MCF 10A (cell line): ENCODE results near the gene E2F1. TPM values are rescaled to one million over a fixed set of nuclear protein-coding genes. Genes with fewer than 3 reads are reported as not detected.
"Not testable (repeated sequence)": the region's sequence is repeated elsewhere in the genome, so short reads cannot be mapped to it uniquely, and the experiment has no call there.

Source experiments
- BruUV-seq: library from RNA; stranded (reverse); fragments of 400-500 nt; replicated peaks from 2 replicates; lab custom pipeline; 2021; lab: Mats Ljungman, UMichigan
- CTCF ChIA-PET: fragments of 300-600 bp; sonication (Branson Sonifier 250); formaldehyde crosslinking; extraction: SDS; loops from one replicate; lab custom pipeline; 2021; ENCODE audit warnings: antibody characterized with exemption, inconsistent platforms; lab: Yijun Ruan, JAX
- POLR2A ChIA-PET: fragments of 300-600, 350-650 bp; sonication (Branson Sonifier 250); formaldehyde crosslinking; extraction: SDS; loops from one replicate; lab custom pipeline; 2020; ENCODE audit warnings: antibody characterized with exemption, inconsistent platforms; lab: Yijun Ruan, JAX
- DNase-seq: peaks from one replicate; pipeline ENCODE4 v3.0.0-alpha.2; 2018; ENCODE audit not compliant: unreplicated experiment
- H3K27ac Mint-ChIP-seq: one replicate; pipeline ENCODE4 v1.8.0; 2022; ENCODE audit warnings: mild to moderate bottlenecking, low read depth, mixed read lengths; ENCODE audit not compliant: unreplicated experiment
- H3K27me3 Mint-ChIP-seq: one replicate; pipeline ENCODE4 v1.8.0; 2022; ENCODE audit warnings: mixed read lengths; ENCODE audit not compliant: insufficient read depth, unreplicated experiment
- H3K36me3 Mint-ChIP-seq: one replicate; pipeline ENCODE4 v1.8.0; 2022; ENCODE audit warnings: mild to moderate bottlenecking, moderate library complexity, mixed read lengths; ENCODE audit not compliant: insufficient read depth, unreplicated experiment
- H3K4me1 Mint-ChIP-seq: one replicate; pipeline ENCODE4 v1.8.0; 2022; ENCODE audit warnings: mixed read lengths; ENCODE audit not compliant: insufficient read depth, unreplicated experiment
- H3K4me3 Mint-ChIP-seq: one replicate; pipeline ENCODE4 v1.8.0; 2022; ENCODE audit warnings: mild to moderate bottlenecking, moderate library complexity, mixed read lengths; ENCODE audit not compliant: unreplicated experiment
- H3K9me3 Mint-ChIP-seq: one replicate; pipeline ENCODE4 v1.8.0; 2022; ENCODE audit warnings: mixed read lengths; ENCODE audit not compliant: unreplicated experiment
- CTCF ChIP-seq: fragments of 200-600 bp; IDR thresholded peaks from one replicate; pipeline ENCODE4 v1.8.0; 2022; ENCODE audit warnings: antibody characterized with exemption, mild to moderate bottlenecking; ENCODE audit not compliant: unreplicated experiment
- intact Hi-C: fragments of 100-400 bp; cut with micrococcal nuclease; formaldehyde crosslinking; loops from 2 replicates; pipeline ENCODE4 v1.14.1; 2022
- total RNA-seq: library from RNA; stranded (reverse); gene quantifications from 2 replicates; pipeline ENCODE4 v1.2.3, GENCODE V29; 2022

Gene E2F1
- total RNA-seq, 1 experiment from 2014 or later, result 3.7 TPM

GRCh38 chr20:33649201-33649681 lies 36.9 kb downstream of the E2F1 start:
- no TSS peak for BruUV-seq
- TF ChIP-seq CTCF, result no peak
- Mint-ChIP-seq H3K36me3 (peaks cover 35% of the 10 kb centered on the region), H3K4me3 (no peak overlapping the region), H3K27me3 (no peaks in the 10 kb centered on the region), H3K9me3 (no peaks in the 10 kb centered on the region), H3K4me1 (peaks cover 10% of the 10 kb centered on the region), H3K27ac (no peak overlapping the region)
- CTCF ChIA-PET, result interaction anchor here (1.0 to 1.9 kb wide), 7 partner anchors 13 to 419 kb away, joined by 3 to 10 read pairs (median 4); partner anchors contain the start of gene C20orf144
- DNase-seq, result no peak
- POLR2A ChIA-PET, result interaction anchor here (3.8 kb wide), 1 partner anchor 14 kb away, joined by 13 read pairs; no protein-coding TSS in a partner anchor
- intact Hi-C loops, result no loop called here

GRCh38 chr20:33648396-33649004 lies 37.7 kb downstream of the E2F1 start:
- ChIA-PET POLR2A (interaction anchor here (0.6 to 3.8 kb wide), 2 partner anchors 15 to 200 kb away, joined by 3 to 13 read pairs; no protein-coding TSS in a partner anchor), CTCF (interaction anchor here (1.0 to 1.9 kb wide), 5 partner anchors 20 to 420 kb away, joined by 3 to 10 read pairs (median 4); no protein-coding TSS in a partner anchor)
- intact Hi-C loops, result no loop called here
- H3K9me3 Mint-ChIP-seq, result no peaks in the 10 kb centered on the region
- no peaks in the 10 kb centered on the region for H3K27me3 Mint-ChIP-seq
- no peak for DNase-seq
- no peak overlapping the region for H3K27ac Mint-ChIP-seq
- no TSS peak for BruUV-seq
- H3K4me3 Mint-ChIP-seq, result no peak overlapping the region
- peaks cover 29% of the 10 kb centered on the region for H3K36me3 Mint-ChIP-seq
- H3K4me1 Mint-ChIP-seq, result peaks cover 10% of the 10 kb centered on the region
- no peak for TF ChIP-seq CTCF

- no peaks in the 10 kb centered on the region for H3K9me3 Mint-ChIP-seq
- peak; percentile 51 for DNase-seq
- BruUV-seq, result no TSS peak
- no peaks in the 10 kb centered on the region for H3K27me3 Mint-ChIP-seq
- ChIA-PET POLR2A (interaction anchor here (0.6 to 3.8 kb wide), 2 partner anchors 16 to 199 kb away, joined by 3 to 13 read pairs; no protein-coding TSS in a partner anchor), CTCF (interaction anchor here (0.7 to 1.7 kb wide), 4 partner anchors 32 to 190 kb away, joined by 3 to 4 read pairs (median 4); no protein-coding TSS in a partner anchor)
- no peak for TF ChIP-seq CTCF
- intact Hi-C loops, result no loop called here
- peak overlapping the region; percentile 49 for H3K27ac Mint-ChIP-seq
- H3K4me3 Mint-ChIP-seq, result peak overlapping the region; percentile 63
- peaks cover 29% of the 10 kb centered on the region for H3K36me3 Mint-ChIP-seq
- peaks cover 10% of the 10 kb centered on the region for H3K4me1 Mint-ChIP-seq
Measured at GRCh38 chr20:33647603-33648395, 38.4 kb downstream of the E2F1 start.

- BruUV-seq, intact Hi-C loops, H3K27me3 Mint-ChIP-seq, DNase-seq, H3K4me3 Mint-ChIP-seq, H3K4me1 Mint-ChIP-seq, H3K9me3 Mint-ChIP-seq: not testable (repeated sequence)
- peak overlapping the region; percentile 49 for H3K27ac Mint-ChIP-seq
- H3K36me3 Mint-ChIP-seq, result peaks cover 31% of the 10 kb centered on the region
- POLR2A ChIA-PET, result interaction anchor here (0.6 to 3.8 kb wide), 3 partner anchors 16 to 51 kb away, joined by 3 to 13 read pairs (median 3); no protein-coding TSS in a partner anchor
- CTCF ChIA-PET, result interaction anchor here (0.6 to 1.7 kb wide), 5 partner anchors 31 to 1110 kb away, joined by 3 to 4 read pairs (median 3); no protein-coding TSS in a partner anchor
Measured at GRCh38 chr20:33646959-33647602, 39.1 kb downstream of the E2F1 start.
